DOHH2 (cell line): ENCODE results near the gene TTF2.

ENCODE experiments used
- CTCF ChIP-seq: fragments of 200-600 bp; sonication (generic); IDR thresholded peaks from one replicate; pipeline ENCODE4 v1.5.1; 2014; ENCODE audit warnings: antibody characterized with exemption, mild to moderate bottlenecking, low read depth, low read length; ENCODE audit not compliant: poor library complexity, severe bottlenecking
- EZH2phosphoT487 ChIP-seq: fragments of 200-600 bp; sonication (generic); IDR thresholded peaks from 2 replicates; pipeline ENCODE4 v1.6.1; 2017; ENCODE audit warnings: borderline replicate concordance, mild to moderate bottlenecking, antibody characterized with exemption, low read length, moderate library complexity, mixed read lengths

GRCh38 chr1:117096951-117097408, 36.9 kb downstream of the TTF2 start:
- TF ChIP-seq CTCF (no peak), EZH2phosphoT487 (no peak)
